Duodenal mucosa (tissue), 2 donors: ENCODE results near the gene MITF.

Source experiments
- H3K27ac ChIP-seq: one replicate; pipeline ENCODE4 v1.7.0; 2013; ENCODE audit warnings: low read depth, low read length
- H3K27me3 ChIP-seq, 2 donors: one replicate each; pipeline ENCODE4 v1.7.0; 2013; ENCODE audit warnings: low read length in 2 of 2, control low read depth in 1 of 2; ENCODE audit not compliant: insufficient read depth in 2 of 2, control insufficient read depth in 1 of 2
- H3K36me3 ChIP-seq, 2 donors: one replicate each; pipeline ENCODE4 v1.7.0; 2013; ENCODE audit warnings: low read length in 2 of 2, control low read depth in 1 of 2; ENCODE audit not compliant: insufficient read depth in 2 of 2, control insufficient read depth in 1 of 2
- H3K4me1 ChIP-seq, 2 donors: one replicate each; pipeline ENCODE4 v1.7.0; 2013; ENCODE audit warnings: low read length in 2 of 2, control low read depth in 1 of 2; ENCODE audit not compliant: insufficient read depth in 2 of 2, control insufficient read depth in 1 of 2
- H3K4me3 ChIP-seq, 2 donors: one replicate each; pipeline ENCODE4 v1.7.0; 2013; ENCODE audit warnings: low read length in 2 of 2, low read depth in 1 of 2
- H3K9ac ChIP-seq, 2 donors: one replicate each; pipeline ENCODE4 v1.7.0; 2013; ENCODE audit warnings: low read length in 2 of 2, low read depth in 1 of 2
- H3K9me3 ChIP-seq, 2 donors: one replicate each; pipeline ENCODE4 v1.7.0; 2013; ENCODE audit warnings: low read length in 2 of 2, control low read depth in 1 of 2; ENCODE audit not compliant: control insufficient read depth in 1 of 2

MITF gene

GRCh38 chr3:69710153-69710977 is 28.9 kb upstream of the MITF start:
- no peak overlapping the region for H3K4me3 ChIP-seq
- H3K9me3 ChIP-seq = no peaks in the 10 kb centered on the region
- no peaks in the 10 kb centered on the region for H3K36me3 ChIP-seq
- H3K9ac ChIP-seq = no peak overlapping the region
- H3K4me1 ChIP-seq = no peaks in the 10 kb centered on the region
- no peak overlapping the region for H3K27ac ChIP-seq
- H3K27me3 ChIP-seq = no peaks in the 10 kb centered on the region

- no peaks in the 10 kb centered on the region for H3K4me1 ChIP-seq
- H3K9me3 ChIP-seq = no peaks in the 10 kb centered on the region
- no peak overlapping the region for H3K9ac ChIP-seq
- H3K36me3 ChIP-seq = no peaks in the 10 kb centered on the region
- no peaks in the 10 kb centered on the region for H3K27me3 ChIP-seq
- no peak overlapping the region for H3K4me3 ChIP-seq
- H3K27ac ChIP-seq = no peak overlapping the region
Measured at GRCh38 chr3:69712269-69712668, 27.0 kb upstream of the MITF start.

DNA sequence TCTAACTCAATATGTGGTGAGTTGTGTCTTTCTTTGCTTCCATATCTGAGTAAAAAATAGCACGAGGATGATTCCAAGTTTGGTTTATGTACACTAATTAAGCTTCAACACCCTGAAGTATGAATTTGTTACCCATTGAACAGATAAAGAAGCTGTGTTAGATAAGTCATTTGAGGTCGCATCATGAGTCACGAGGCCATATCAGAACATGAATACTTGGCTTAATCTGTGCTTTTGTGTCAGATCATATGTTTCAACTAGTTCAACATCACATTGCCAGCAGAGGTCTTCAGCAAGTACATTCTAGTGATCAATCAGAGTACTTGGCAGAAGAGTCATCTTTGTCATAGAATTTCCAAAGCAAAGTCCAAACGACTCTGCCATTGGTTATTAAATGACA is 26.3 kb upstream of the MITF start:
- Histone ChIP-seq H3K27me3 (no peaks in the 10 kb centered on the region), H3K27ac (no peak overlapping the region), H3K4me3 (no peak overlapping the region), H3K9me3 (no peaks in the 10 kb centered on the region), H3K36me3 (no peaks in the 10 kb centered on the region), H3K4me1 (no peaks in the 10 kb centered on the region), H3K9ac (no peak overlapping the region)

DNA sequence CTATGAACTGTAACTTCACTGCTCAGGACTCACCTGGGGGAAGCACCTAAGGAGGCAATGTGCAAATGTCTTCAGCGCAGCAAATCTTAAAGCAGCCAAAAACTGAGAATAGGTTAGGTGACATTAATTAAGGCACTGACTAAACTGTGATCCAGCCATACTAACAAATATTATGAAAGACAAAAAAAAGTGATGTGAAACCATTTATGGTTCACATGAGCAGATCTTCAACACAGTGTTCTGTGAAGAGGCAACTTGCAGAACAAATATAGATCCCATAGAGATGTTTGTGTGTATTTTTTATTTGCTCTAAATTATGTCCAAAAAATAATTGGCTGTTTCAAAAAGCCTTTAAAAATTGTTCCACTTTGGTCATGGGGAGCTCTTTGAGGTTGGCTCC is 24.1 kb upstream of the MITF start:
- Histone ChIP-seq H3K9ac (no peak overlapping the region), H3K27ac (no peak overlapping the region)

GRCh38 chr3:69716119-69716518 is 23.1 kb upstream of the MITF start:
- Histone ChIP-seq H3K9ac (no peak overlapping the region), H3K36me3 (no peaks in the 10 kb centered on the region), H3K27me3 (no peaks in the 10 kb centered on the region), H3K4me1 (no peaks in the 10 kb centered on the region), H3K27ac (no peak overlapping the region), H3K4me3 (no peak overlapping the region), H3K9me3 (no peaks in the 10 kb centered on the region)

More for the DNA sequence above, 24.1 kb upstream of the MITF start:
- Histone ChIP-seq H3K36me3 (no peaks in the 10 kb centered on the region), H3K4me1 (no peaks in the 10 kb centered on the region), H3K27me3 (no peaks in the 10 kb centered on the region), H3K9me3 (no peaks in the 10 kb centered on the region), H3K4me3 (no peak overlapping the region)

DNA sequence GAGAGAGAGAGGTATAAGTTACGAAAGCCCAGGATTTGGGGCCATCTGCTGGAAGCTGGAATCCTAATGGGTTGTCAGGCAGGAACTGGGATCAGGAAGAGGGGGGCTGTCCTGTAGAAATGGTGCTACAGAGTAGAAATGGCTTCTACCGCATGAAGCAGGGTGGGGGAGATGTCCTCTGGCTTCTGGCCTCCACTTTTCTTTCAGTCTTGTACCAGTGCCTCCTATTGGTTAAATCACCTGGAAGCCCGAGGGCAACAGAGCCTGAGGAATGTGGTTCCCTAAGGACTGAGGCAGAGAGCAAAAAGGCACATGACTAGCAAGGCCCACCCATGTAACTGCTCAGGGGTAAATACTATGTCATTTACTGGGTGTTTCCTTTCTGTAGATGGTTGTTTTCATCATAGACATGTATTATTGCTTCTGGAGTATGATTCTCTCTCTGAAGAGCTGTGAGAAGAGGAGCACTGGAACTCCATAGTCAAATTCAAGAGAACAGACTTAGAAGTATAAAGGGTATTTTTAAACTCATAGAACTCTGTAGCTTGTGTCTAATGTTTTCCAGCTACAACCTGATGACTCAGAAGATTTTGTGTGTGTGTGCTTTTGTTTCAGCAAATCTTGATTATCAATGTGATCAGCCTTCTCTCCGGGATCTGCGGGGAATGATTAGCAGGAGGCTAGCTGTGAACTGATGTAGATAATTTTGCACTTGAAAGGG is 20.2 kb upstream of the MITF start:
- Histone ChIP-seq H3K9ac (no peak overlapping the region), H3K4me3 (no peak overlapping the region), H3K36me3 (no peaks in the 10 kb centered on the region), H3K4me1 (no peaks in the 10 kb centered on the region), H3K27me3 (no peaks in the 10 kb centered on the region), H3K27ac (no peak overlapping the region), H3K9me3 (no peaks in the 10 kb centered on the region)

GRCh38 chr3:69719587-69720122 is 19.6 kb upstream of the MITF start:
- no peak overlapping the region for H3K4me3 ChIP-seq
- H3K9me3 ChIP-seq = no peaks in the 10 kb centered on the region
- no peaks in the 10 kb centered on the region for H3K27me3 ChIP-seq
- no peaks in the 10 kb centered on the region for H3K4me1 ChIP-seq
- no peak overlapping the region for H3K9ac ChIP-seq
- H3K36me3 ChIP-seq = no peaks in the 10 kb centered on the region
- no peak overlapping the region for H3K27ac ChIP-seq

DNA sequence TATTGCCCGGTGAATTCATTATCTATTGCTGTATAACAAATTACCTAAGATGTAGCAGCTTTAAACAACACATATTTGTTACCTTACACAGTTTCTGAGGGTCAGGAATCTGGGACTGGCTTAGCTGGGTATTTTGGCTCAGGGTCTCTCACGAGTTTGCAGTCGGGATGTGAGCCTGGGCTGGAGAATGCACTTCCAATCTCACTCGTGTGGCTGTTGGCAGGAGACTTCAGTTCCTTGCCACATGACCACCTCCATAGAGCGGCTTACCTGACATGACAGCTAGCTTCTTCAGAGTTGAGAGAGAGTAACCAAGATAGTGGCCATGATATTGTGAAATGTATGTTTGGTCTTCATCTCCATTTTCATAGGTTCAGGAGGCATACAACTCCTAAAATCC is 18.4 kb upstream of the MITF start:
- no peaks in the 10 kb centered on the region for H3K36me3 ChIP-seq

GRCh38 chr3:69723389-69723788 is 15.9 kb upstream of the MITF start:
- no peaks in the 10 kb centered on the region for H3K36me3 ChIP-seq
- no peak overlapping the region for H3K9ac ChIP-seq
- no peaks in the 10 kb centered on the region for H3K9me3 ChIP-seq
- no peaks in the 10 kb centered on the region for H3K4me1 ChIP-seq
- no peak overlapping the region for H3K27ac ChIP-seq
- H3K4me3 ChIP-seq = no peak overlapping the region
- no peaks in the 10 kb centered on the region for H3K27me3 ChIP-seq

More for the DNA sequence above, 18.4 kb upstream of the MITF start:
- Histone ChIP-seq H3K4me1 (no peaks in the 10 kb centered on the region), H3K9me3 (no peaks in the 10 kb centered on the region), H3K9ac (no peak overlapping the region), H3K27ac (no peak overlapping the region), H3K27me3 (no peaks in the 10 kb centered on the region), H3K4me3 (no peak overlapping the region)

GRCh38 chr3:69724722-69725435 is 14.4 kb upstream of the MITF start:
- H3K9me3 ChIP-seq = no peaks in the 10 kb centered on the region
- H3K27ac ChIP-seq = no peak overlapping the region
- H3K36me3 ChIP-seq = no peaks in the 10 kb centered on the region
- no peaks in the 10 kb centered on the region for H3K4me1 ChIP-seq
- H3K4me3 ChIP-seq = no peak overlapping the region
- H3K9ac ChIP-seq = no peak overlapping the region
- no peaks in the 10 kb centered on the region for H3K27me3 ChIP-seq
